AG09319 (cell line): ENCODE data around the gene MANBA.

Experiments
- DNase-seq: peaks from one replicate; pipeline ENCODE4 v3.0.0-alpha.2; 2010; ENCODE audit warnings: low read depth; ENCODE audit errors: extremely low read depth
- TF ChIP-seq, protein P1 (sequence below): IDR thresholded peaks from 2 replicates; pipeline ENCODE4 v1.5.1; 2011; ENCODE audit warnings: low read depth, mild to moderate bottlenecking, inconsistent platforms, low read length, moderate library complexity

MANBA gene

DNA sequence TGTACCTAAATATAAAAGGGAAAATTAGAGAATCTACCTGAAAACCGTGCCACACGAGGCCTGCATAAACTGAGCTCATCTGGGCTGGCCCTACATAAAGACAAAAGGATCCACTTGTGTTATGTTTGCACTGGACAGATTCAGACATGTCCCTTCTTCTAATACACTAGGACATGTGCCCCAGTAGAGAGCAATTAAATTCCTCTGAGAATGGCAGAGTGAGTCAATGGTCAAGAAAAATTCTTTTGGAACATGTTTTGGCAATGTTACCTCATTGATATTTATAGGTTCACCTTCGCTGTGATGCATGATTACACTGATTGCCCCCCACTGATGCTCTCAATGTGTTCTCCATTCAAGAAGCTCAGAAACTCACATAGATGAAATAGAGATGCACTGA, 95.2 kb downstream of the MANBA start:
- no peak for DNase-seq
- TF ChIP-seq, protein P1, sequence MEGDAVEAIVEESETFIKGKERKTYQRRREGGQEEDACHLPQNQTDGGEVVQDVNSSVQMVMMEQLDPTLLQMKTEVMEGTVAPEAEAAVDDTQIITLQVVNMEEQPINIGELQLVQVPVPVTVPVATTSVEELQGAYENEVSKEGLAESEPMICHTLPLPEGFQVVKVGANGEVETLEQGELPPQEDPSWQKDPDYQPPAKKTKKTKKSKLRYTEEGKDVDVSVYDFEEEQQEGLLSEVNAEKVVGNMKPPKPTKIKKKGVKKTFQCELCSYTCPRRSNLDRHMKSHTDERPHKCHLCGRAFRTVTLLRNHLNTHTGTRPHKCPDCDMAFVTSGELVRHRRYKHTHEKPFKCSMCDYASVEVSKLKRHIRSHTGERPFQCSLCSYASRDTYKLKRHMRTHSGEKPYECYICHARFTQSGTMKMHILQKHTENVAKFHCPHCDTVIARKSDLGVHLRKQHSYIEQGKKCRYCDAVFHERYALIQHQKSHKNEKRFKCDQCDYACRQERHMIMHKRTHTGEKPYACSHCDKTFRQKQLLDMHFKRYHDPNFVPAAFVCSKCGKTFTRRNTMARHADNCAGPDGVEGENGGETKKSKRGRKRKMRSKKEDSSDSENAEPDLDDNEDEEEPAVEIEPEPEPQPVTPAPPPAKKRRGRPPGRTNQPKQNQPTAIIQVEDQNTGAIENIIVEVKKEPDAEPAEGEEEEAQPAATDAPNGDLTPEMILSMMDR, result no peak

DNA sequence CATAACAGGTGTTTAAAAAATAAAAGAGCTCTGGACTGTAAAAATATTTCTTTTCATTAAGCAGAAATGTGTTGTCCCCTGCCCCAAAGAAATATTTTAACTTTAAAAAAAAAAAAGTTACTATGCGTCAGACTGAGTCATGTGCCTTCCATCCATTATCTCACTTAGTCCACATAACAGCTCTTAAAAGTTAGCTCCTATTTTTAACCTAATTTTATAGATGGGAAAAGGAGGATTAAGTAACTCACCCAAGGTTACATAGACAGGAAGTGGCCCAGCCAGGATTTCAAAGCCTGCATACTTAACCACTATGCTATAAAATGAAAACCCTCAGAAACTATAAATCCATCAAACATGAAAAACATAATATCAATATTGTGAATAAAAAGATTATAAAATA, 97.7 kb downstream of the MANBA start:
- no peak for DNase-seq

DNA sequence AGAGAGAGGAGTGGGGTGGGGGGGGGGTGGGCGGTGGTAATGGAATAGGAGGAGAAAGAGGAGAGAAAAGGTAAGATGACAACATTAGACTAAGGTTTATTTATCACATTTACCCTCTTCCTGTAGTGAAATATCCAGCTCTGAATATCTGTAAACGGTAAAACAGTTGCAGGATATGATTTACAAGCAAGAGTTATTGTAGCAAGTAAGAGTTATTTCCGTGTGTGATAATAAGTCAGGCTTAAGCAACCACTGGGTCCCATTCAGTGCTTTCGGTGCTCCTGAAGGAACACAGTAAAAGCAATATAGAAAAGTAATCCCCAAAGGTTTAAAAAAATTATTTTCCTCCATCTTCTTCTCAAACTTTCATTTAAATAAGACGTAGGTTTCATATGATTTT, 103.6 kb downstream of the MANBA start:
- DNase-seq, result no peak
- TF ChIP-seq, protein P1, result no peak

More for the DNA sequence above, 97.7 kb downstream of the MANBA start:
- TF ChIP-seq, protein P1, result no peak

DNA sequence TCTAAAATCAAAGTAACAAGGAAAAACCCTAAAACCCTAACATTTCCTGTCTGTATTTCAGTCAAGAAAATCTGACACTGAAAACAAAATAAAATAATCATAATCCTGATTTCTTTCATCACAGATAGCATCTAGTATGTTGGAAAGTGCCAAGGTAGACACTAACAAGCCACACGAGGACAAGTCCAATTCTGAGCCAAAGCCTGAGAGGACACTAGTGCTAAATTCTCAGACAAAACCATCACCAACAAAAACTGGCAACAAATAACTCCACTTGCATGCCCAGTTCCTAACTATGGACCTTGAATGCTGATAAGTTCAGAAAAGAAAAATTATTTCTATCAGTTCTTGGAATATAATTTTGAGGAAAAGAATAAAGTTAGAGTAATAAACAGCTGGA, 113.7 kb downstream of the MANBA start:
- TF ChIP-seq, protein P1, result no peak
- no peak for DNase-seq

- TF ChIP-seq, protein P1, result no peak
- no peak for DNase-seq
Measured at GRCh38 chr4:102642631-102643298, 118.0 kb downstream of the MANBA start.

- TF ChIP-seq, protein P1, result no peak
- DNase-seq, result no peak
Measured at GRCh38 chr4:102641793-102642192, 119.0 kb downstream of the MANBA start.

- DNase-seq, result no peak
- TF ChIP-seq, protein P1, result no peak
Measured at GRCh38 chr4:102640669-102641068, 120.1 kb downstream of the MANBA start.
